ENCODE data around the gene IQCB1.
"Not testable (repeated sequence)": the region's sequence is repeated elsewhere in the genome, so short reads cannot be mapped to it uniquely, and the experiment has no call there.

Gene IQCB1

GRCh38 chr3:121818578-121818977 is 16.3 kb downstream of the IQCB1 start:
- no peak overlapping the region for H3K27ac ChIP-seq
- H3K4me1 ChIP-seq, result no peaks in the 10 kb centered on the region
- H3K27me3 ChIP-seq, result no peaks in the 10 kb centered on the region
- H3K36me3 ChIP-seq, result peaks cover 83% of the 10 kb centered on the region
- no peak overlapping the region for H3K4me3 ChIP-seq
- H3K9me3 ChIP-seq, result peaks cover 61% of the 10 kb centered on the region
- no peak overlapping the region for H3K4me2 ChIP-seq
- H3K9ac ChIP-seq, result no peak overlapping the region
- H4K20me1 ChIP-seq, result peaks cover under 1% of the 10 kb centered on the region; the same call in 1 of the 2 replicates
- no peak for TF ChIP-seq Cebpa-rat (IDR thresholded peaks at IDR 0.05)

- H3K9me3 ChIP-seq, result peaks cover 53% of the 10 kb centered on the region
- peaks cover 8% of the 10 kb centered on the region; the same call in 1 of the 2 replicates for H4K20me1 ChIP-seq
- no peak overlapping the region for H3K4me3 ChIP-seq
- H3K27ac ChIP-seq, result no peak overlapping the region
- H3K36me3 ChIP-seq, result peaks cover 82% of the 10 kb centered on the region
- no peaks in the 10 kb centered on the region for H3K4me1 ChIP-seq
- no peaks in the 10 kb centered on the region for H3K27me3 ChIP-seq
- H3K9ac ChIP-seq, result no peak overlapping the region
- H3K4me2 ChIP-seq, result no peak overlapping the region
- no peak for TF ChIP-seq Cebpa-rat (IDR thresholded peaks at IDR 0.05)
These were observed 17.1 kb downstream of the IQCB1 start for GRCh38 chr3:121817753-121818152.

- no peak overlapping the region for H3K4me2 ChIP-seq
- H3K27me3 ChIP-seq, result no peaks in the 10 kb centered on the region
- no peak overlapping the region for H3K9ac ChIP-seq
- no peak overlapping the region for H3K4me3 ChIP-seq
- H3K9me3 ChIP-seq, result no peaks in the 10 kb centered on the region
- TF ChIP-seq Cebpa-rat (IDR thresholded peaks at IDR 0.05), result no peak
- peaks cover 30% of the 10 kb centered on the region; the same call in 1 of the 2 replicates for H4K20me1 ChIP-seq
- no peak overlapping the region for H3K27ac ChIP-seq
- no peaks in the 10 kb centered on the region for H3K4me1 ChIP-seq
- H3K36me3 ChIP-seq, result peaks cover 72% of the 10 kb centered on the region
These were observed 25.6 kb downstream of the IQCB1 start for GRCh38 chr3:121809249-121809648.

- TF ChIP-seq Cebpa-rat (IDR thresholded peaks at IDR 0.05), result no peak
- H3K36me3 ChIP-seq, result peaks cover 44% of the 10 kb centered on the region
These were observed 31.0 kb downstream of the IQCB1 start for GRCh38 chr3:121803771-121804320.

GRCh38 chr3:121800906-121801305 is 34.0 kb downstream of the IQCB1 start:
- no peaks in the 10 kb centered on the region for H3K9me3 ChIP-seq
- no peaks in the 10 kb centered on the region for H4K20me1 ChIP-seq
- peaks cover 45% of the 10 kb centered on the region for H3K36me3 ChIP-seq
- no peak overlapping the region for H3K4me2 ChIP-seq
- H3K9ac ChIP-seq, result no peak overlapping the region
- no peaks in the 10 kb centered on the region for H3K4me1 ChIP-seq
- no peak overlapping the region for H3K4me3 ChIP-seq
- TF ChIP-seq Cebpa-rat (IDR thresholded peaks at IDR 0.05), result no peak
- no peak overlapping the region for H3K27ac ChIP-seq
- no peaks in the 10 kb centered on the region for H3K27me3 ChIP-seq

More at GRCh38 chr3:121803771-121804320, 31.0 kb downstream of the IQCB1 start:
- Histone ChIP-seq H3K4me1 (no peaks in the 10 kb centered on the region), H4K20me1 (no peaks in the 10 kb centered on the region), H3K27ac (no peak overlapping the region), H3K9me3 (no peaks in the 10 kb centered on the region), H3K4me2 (no peak overlapping the region), H3K4me3 (no peak overlapping the region), H3K27me3 (no peaks in the 10 kb centered on the region), H3K9ac (no peak overlapping the region)

GRCh38 chr3:121796970-121797369 is 37.9 kb downstream of the IQCB1 start:
- H3K4me1 ChIP-seq, result no peaks in the 10 kb centered on the region
- H3K9me3 ChIP-seq, result no peaks in the 10 kb centered on the region
- H4K20me1 ChIP-seq, result no peaks in the 10 kb centered on the region
- no peak overlapping the region for H3K4me3 ChIP-seq
- H3K27ac ChIP-seq, result no peak overlapping the region
- TF ChIP-seq Cebpa-rat (IDR thresholded peaks at IDR 0.05), result no peak
- no peak overlapping the region for H3K4me2 ChIP-seq
- H3K27me3 ChIP-seq, result no peaks in the 10 kb centered on the region
- peaks cover 50% of the 10 kb centered on the region; the same call in 1 of the 2 replicates for H3K36me3 ChIP-seq
- H3K9ac ChIP-seq, result no peak overlapping the region

- no peak overlapping the region for H3K4me2 ChIP-seq
- no peak for TF ChIP-seq Cebpa-rat (IDR thresholded peaks at IDR 0.05)
- no peak overlapping the region for H3K4me3 ChIP-seq
- no peaks in the 10 kb centered on the region for H3K27me3 ChIP-seq
- H3K9ac ChIP-seq, result no peak overlapping the region
- no peaks in the 10 kb centered on the region for H4K20me1 ChIP-seq
- H3K36me3 ChIP-seq, result peaks cover 64% of the 10 kb centered on the region
- no peaks in the 10 kb centered on the region for H3K9me3 ChIP-seq
- no peaks in the 10 kb centered on the region for H3K4me1 ChIP-seq
- H3K27ac ChIP-seq, result no peak overlapping the region
These were observed 40.4 kb downstream of the IQCB1 start for GRCh38 chr3:121794264-121794983.

DNA sequence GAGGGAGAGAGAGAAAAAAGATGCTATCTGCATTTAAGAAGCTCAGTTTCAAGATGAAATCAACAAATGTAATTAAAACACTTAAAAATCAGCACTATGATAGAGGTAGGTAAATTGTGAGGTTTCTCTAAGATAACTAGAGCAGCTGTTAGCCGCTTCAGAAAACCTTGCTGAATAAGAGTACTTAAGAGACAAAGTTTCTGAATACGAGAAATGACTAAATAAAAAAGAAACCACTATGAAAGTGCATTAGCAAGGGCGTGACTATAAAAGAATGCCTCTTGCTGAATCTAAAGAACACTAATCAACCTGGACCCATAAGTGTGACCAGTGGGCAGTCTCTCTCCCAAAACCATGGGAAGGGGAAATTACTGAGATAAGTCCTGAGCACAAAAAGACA is 41.8 kb downstream of the IQCB1 start:
- no peak overlapping the region for H3K4me2 ChIP-seq
- H3K9me3 ChIP-seq, result no peaks in the 10 kb centered on the region
- H3K9ac ChIP-seq, result no peak overlapping the region
- no peaks in the 10 kb centered on the region for H3K27me3 ChIP-seq
- H3K4me1 ChIP-seq, result no peaks in the 10 kb centered on the region
- H3K4me3 ChIP-seq, result no peak overlapping the region
- no peak overlapping the region for H3K27ac ChIP-seq
- H3K36me3 ChIP-seq, result peaks cover 69% of the 10 kb centered on the region
- no peaks in the 10 kb centered on the region for H4K20me1 ChIP-seq
- no peak for TF ChIP-seq Cebpa-rat (IDR thresholded peaks at IDR 0.05)

DNA sequence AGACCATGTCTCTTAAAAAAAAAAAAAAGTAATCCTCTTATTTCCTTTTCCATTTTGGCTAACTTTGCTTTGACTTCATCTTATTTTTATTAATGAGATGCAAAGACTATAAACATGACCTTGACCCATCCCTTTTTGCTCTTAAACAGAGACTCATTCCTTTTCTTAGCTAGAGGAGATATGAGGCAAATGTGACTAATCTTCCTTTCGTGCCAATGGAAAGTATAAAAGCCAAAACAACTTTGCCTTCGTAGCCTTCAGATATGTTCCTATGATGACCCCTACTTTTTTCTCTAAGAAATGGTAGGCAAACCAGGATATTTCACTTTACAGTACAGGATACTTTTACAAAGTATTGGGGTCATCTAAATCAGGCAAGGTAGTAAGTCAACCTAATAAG is 48.4 kb downstream of the IQCB1 start:
- Histone ChIP-seq H3K36me3 (peaks cover 84% of the 10 kb centered on the region), H3K9ac (no peak overlapping the region), H3K4me3 (no peak overlapping the region), H3K9me3 (no peaks in the 10 kb centered on the region), H3K27ac (no peak overlapping the region), H3K4me2 (no peak overlapping the region), H4K20me1 (no peaks in the 10 kb centered on the region), H3K27me3 (no peaks in the 10 kb centered on the region), H3K4me1 (no peaks in the 10 kb centered on the region)
- TF ChIP-seq Cebpa-rat (IDR thresholded peaks at IDR 0.05), result no peak

- peaks cover 87% of the 10 kb centered on the region for H3K36me3 ChIP-seq
These were observed 52.1 kb downstream of the IQCB1 start for GRCh38 chr3:121782784-121783183.

More at GRCh38 chr3:121782784-121783183, 52.1 kb downstream of the IQCB1 start:
- H3K4me3 ChIP-seq, H3K4me2 ChIP-seq, H3K27me3 ChIP-seq, H4K20me1 ChIP-seq, H3K27ac ChIP-seq, H3K9ac ChIP-seq, H3K4me1 ChIP-seq, H3K9me3 ChIP-seq: not testable (repeated sequence)
